ENCODE measurements around the gene DYNC2H1.

DYNC2H1 gene

DNA sequence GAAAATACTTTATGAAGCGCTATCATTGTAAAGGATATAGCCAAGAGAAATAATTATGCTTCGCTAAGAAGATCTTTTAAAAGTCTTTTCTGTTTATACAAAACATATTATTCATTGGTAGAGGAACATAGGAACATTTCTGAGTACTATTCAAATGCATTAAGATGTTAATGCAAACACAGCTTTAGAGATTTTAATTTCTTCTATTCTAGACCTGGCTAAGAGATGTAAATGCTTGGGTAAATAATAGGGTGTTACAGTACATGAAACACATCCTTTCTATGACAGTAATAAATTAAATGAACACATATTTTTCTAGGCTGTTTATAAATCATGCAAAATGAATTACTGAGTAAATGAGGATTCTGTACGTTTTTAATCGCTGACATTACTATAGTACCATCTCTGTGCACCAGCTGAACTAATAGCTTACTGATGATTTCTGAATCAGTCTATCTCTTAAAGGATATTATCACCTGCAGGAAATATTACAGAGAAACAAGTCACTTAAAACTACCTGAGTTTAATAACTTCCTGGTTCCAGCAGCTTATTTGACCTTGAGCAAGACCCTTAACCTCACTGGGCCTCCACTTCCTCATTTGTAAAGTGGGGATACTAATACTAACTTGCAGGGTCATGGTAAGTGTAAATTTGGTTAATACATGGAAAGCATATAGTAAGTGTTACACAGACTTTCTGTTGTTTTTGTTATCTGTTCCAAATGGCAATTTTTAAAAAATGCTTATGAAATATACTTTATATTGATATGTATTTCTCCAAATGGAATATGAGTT is 344.9 kb downstream of the DYNC2H1 start:
- DNase-seq (ENCODE audit: low read depth) = no peak

DNA sequence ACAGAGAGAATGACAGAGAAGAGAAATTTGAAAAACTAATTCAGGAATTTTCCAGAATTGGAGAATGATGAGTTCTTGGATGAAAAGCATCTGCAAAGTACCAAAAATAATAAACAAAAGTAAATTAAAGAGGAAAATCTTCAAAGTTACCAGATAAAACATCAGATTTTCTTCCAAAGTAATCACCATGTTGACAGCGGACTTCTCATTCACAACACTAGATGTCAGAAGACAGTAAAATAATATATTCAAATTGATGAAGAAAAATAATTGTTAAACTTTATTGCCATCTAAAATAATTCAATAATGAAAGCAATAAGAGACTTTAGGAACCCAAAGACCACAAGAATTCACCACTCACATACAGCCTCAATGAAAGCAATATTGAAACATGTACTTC is 355.2 kb downstream of the DYNC2H1 start:
- DNase-seq (ENCODE audit: low read depth) = no peak

DNA sequence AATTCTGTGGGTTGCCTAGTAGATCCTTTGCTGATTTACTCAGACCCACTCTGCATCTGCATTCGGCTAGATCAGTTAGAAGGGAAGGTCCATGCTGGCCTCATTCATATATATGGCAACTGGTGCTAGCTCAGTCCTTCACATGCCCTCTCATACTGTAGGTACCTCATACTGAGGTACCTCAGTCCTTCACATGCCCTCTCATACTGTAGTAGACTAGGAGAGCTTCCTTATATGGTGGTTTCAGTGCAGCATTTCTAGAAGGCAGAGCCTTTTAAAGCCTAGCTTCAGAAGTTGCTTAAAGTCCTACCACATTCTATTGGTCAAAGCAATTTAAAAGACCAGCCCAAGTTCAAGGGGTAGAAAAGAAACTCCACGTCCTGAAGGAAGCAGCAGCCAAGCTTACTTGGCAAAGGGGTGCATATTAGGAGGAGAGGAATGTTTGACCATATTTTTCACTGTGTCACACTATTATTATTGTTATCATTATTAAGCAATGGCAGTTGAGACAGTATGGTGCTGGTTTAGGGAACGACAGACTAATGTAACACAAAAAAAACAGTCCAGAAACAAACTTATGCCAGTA is 356.4 kb downstream of the DYNC2H1 start:
- DNase-seq (ENCODE audit: low read depth) = no peak

DNA sequence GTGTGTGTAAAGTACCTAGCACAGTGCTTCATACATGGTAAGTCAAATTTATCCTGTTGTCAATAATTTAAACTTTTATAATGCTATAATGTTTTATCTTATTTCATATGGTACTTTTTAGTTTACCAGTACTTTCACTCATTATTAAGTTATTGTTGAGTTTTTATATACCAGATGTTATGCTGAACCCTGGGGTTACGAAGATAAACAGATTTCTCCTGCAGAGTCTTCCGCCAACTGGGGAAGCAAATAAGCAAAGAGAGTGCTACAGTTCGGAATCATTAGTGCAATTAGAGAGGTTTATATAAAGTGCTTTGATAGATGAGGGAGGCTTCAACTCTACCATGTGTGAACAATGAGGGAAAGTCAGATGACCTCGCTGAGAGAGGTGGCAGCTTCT is 362.3 kb downstream of the DYNC2H1 start:
- DNase-seq (ENCODE audit: low read depth) = no peak

DNA sequence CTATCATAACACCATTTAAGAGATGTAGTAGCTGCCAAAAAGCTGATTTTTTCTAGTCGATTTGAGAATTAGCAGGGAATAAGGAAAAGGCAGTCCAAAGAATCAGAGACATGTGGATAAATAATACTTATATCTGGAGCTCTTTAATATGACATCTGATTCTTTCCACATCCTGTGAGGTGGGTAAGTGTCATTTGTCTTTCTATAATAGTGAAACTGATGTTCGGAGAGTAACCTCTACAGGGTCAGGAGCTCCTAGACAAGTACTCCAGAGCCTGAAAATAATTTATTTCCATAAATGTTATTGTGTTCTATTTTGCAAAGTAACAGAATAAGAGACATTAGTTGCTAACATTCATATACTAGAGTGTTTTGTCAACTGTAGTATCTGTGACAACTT is 367.6 kb downstream of the DYNC2H1 start:
- no peak for DNase-seq (ENCODE audit: low read depth)

DNA sequence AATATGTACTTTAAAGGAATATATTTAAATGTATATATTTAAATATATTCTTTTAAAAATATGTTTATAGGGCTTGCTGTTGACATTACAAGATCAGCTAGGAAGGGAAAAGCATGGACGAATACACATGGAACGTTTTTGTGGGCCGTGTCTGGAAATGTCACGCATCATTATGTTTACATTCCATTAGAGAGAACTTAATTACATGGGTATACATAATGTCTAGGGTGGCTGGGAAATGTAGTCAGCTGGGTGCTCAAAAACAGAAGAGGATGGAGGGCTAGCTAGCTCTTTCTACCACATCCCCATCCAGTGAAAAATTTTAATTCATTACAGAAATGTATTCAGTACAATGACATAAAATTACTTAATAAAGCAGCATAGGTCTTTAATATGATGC is 371.2 kb downstream of the DYNC2H1 start:
- no peak for DNase-seq (ENCODE audit: low read depth)

DNA sequence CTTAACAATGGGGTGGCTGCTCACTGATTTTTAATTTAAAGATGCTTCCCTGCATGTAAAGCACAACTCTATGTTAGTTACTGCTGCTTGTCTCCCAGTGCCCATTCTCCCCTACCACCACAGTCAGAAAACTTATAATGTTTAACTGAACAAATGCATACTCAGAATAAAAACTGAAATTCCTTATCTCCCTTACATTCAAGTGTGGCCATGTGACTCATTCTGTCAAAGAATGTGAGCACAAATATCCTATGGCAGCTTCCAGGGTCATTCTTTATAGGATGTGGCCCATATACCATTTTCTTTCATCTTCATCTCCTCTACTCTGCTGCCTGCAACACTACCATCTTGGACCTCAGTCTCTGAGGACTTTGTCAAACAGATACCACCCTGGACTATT is 374.8 kb downstream of the DYNC2H1 start:
- peak; percentile 14 for DNase-seq (ENCODE audit: low read depth)

DNA sequence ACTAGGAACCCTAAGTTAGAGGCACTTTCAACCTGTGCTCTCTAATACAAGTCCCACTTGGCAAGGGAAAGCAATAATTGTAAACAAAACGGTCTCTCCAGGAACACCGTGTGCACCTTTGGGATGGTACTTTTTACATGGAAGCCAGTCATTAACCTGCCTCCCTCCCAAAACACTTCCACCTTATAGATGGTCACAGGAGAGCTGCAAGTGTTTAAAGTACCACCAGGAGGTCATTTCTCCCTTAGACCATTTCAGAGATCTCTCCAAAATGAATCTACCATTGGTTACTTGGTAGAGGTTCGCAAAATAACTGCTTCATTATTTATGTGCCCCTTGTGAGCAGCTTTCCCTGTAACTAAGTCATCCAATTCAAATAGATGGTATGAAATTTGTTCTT is 375.3 kb downstream of the DYNC2H1 start:
- DNase-seq (ENCODE audit: low read depth) = no peak

DNA sequence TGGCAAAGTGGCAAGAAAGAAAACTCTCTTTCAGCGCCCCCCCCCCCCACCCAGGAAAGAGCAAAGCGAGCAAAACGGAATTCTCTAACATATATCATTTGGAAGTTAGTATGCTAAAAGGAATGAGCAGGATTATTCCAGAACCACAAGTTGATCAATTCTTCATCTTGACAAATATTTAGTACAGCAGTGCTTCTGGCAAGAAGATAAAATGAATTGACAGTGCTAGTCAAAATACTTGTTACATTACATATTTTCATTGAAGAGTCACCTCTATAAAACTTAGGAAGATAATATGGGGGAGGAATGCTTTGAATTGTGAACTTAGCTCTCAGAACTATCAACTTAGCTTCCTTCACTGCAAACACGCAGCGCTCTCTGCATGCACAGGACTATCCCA is 377.4 kb downstream of the DYNC2H1 start:
- peak; percentile 24 for DNase-seq (ENCODE audit: low read depth)

DNA sequence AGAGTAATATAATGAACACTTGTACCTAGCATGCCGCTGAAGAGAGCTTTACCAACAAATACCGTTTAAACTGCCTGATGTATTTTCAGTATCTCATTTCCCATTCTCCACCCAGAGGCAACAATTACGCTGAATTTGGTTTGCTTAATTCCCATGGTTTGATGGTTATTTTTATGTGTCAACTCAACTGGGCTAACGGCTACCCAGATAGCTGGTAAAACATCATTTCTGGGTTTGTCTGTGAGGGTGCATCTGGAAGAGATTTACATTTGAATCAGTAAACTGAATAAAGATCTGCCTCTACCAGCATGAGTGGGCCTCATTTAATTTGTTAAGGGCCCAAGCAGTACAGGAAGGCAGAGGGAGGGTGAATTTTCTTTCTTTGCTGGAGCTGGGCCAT is 377.9 kb downstream of the DYNC2H1 start:
- DNase-seq (ENCODE audit: low read depth) = no peak

DNA sequence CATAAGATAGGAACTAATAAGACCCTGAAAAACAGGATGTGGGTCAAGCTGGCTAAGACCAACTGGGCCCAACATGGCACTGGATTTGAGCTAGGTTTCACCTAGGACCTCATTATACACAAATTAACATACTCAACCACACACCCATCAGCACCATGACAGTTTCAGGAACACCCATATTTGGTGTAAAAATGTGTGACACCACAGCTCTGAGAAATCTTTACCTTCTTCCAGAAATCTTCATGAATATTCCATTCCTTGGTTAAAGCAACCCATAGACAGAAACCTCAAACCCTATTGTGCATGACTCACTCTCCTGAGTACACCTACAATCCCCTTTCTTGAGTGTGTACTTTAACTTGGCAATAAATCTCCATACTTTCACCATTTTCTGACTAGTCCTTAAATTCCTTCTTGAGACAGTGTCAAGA is 378.8 kb downstream of the DYNC2H1 start:
- peak; percentile 23 for DNase-seq (ENCODE audit: low read depth)

DNA sequence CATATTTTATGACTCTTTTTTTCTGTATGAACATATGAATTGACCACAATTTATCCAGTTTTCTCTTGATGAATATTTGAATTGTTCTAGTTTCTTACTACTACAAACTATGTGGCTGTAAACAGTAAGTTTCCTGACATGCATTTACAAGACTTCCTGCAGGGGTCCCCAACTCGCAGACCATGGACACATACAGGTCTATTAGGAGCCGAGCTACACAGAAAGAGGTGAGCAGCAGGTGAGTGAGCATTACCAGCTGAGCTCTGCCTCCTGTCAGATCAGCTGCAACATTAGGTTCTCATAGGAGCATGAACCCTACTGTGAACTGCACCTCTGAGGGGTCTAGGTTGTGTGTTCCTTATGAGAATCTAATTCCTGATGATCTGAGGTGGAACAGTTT is 379.4 kb downstream of the DYNC2H1 start:
- no peak for DNase-seq (ENCODE audit: low read depth)

DNA sequence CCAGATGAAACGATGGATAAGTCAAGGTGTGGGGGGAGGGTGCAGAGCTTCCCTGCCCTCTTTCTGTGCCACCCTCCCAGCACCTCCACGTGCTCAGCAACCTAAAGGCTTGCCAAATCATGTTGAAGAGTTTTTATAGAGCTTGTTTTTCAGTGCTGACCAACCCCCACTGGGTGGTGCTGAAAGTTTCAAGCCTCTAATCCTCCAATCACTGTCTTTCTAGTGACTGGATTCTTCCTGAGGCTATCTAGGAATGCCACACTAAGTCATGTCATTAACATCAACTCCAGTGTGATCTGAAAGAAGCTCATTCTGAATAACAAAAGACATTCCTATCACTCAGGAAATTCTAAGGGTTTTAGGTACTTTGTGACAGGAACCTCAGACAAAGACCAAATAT is 382.6 kb downstream of the DYNC2H1 start:
- DNase-seq (ENCODE audit: low read depth) = peak; percentile 13

DNA sequence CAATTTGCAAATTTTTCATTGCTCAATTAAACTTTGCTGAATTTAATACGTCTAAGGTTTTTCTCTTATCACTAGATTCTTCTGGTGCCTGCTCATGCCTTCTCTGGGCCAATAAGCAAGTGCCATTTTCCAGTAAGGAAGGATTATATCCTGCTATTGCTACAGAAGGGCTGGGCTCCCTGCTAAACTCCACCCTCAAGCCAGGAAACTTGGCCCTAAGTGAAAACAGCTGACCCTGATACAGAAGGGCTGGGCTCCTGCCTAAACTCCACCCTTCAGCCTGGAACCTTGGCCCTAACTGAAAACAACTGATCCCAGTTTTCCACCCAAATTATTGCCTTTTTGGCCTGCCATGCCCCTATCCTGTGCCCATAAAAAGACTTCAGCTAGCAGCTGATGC is 385.3 kb downstream of the DYNC2H1 start:
- DNase-seq (ENCODE audit: low read depth) = peak; percentile 10

DNA sequence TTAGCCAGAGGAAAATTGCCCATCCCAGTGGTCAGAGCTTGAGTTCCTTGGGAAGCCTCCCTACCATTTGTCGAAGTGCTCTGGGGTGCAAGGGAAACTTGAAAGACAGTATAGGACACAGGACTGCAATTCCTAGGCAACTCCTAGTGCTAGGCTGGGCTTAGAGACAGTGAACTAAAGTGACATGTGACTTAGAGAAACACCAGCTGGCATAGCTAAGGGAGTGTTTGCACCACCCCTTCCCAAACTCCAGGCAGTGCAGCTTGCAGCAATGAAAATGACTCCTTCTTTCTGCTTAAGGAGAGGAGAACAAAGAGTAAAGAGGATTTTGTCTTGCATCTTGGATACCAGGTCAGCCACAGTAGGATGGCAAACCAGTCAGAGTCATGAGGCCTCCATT is 388.0 kb downstream of the DYNC2H1 start:
- no peak for DNase-seq (ENCODE audit: low read depth)

DNA sequence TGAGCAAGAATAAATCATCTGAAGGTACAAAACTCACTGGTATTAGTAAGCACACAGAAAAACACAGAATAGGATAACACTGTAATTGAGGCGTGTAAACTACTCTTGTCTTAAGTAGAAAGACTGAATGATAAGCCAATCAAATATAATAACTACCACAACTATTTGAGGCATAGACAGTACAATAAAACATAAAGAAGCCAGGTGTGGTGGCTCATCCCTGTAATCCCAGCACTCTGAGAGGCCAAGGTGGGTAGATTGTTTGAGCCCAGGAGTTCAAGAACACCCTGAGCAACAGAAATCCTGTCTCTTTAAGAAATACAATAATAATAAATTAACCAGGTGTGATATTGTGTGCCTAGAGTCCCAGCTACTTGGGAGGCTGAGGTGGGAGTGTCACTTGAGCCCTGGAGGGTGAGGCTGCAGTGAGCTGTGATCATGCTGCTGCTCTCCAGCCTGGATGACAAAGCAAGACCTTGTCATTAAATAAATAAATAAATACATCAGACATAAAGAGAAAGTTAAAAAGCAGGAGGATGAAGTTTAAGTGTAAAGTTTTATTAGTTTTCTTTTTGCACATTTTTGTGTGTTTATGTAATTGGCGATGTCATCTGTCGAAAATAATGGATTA is 390.6 kb downstream of the DYNC2H1 start:
- no peak for DNase-seq (ENCODE audit: low read depth)

DNA sequence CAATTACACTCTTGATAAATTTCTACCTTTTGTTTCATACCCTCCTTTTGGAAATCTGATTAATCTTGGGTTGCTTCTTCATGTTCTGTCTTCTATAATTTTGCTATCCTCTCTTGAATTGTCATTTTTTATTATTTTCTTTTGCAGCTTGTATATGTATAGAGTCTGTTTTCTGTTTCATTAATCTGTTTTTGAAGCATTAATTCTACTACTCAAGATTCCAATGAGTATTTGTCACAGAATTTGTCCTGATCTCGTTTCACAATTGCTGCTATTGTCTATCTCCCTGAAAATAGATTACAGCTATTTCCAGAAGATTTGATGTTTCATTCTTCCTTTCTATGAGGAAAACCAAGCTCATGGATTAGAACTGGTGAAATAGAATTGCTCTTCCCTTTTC is 406.1 kb downstream of the DYNC2H1 start:
- no peak for DNase-seq (ENCODE audit: low read depth)

DNA sequence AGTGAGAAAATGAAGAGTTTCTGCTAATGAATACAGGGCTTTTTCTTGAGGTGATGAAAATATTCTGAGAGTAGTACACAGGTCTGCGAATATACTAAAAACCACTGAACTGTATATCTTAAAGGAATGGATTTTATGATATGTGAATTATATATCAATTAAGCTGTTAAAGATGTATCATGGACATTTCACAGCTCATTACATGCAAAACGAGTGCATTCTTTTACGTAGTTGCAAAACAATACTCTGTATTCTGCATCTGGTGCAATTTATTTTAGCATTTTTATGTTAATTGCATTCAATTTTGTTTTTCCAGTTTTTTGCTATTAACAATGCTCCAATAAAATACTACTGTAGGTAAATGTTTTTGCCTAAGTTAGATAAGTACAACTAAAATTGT is 411.6 kb downstream of the DYNC2H1 start:
- no peak for DNase-seq (ENCODE audit: low read depth)

DNA sequence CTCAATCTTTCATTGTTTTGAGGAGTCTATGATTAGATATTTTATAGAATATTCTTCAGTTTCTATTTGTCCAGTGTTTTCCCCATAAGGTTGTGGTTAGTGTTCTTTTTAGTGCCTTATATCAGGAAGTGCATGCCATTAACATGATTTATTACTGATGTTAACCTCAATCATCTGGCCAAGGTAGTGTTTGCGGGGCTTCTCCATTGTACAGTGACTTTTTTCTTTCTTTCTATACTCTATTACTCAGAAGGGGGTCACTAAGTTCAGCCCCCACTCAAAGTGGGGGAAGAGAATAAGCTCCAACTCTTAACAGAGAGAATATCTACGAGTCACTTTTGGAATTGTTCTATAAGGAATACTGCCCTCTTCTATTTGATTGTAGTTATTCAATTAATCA is 415.8 kb downstream of the DYNC2H1 start:
- DNase-seq (ENCODE audit: low read depth) = peak; percentile 87

DNA sequence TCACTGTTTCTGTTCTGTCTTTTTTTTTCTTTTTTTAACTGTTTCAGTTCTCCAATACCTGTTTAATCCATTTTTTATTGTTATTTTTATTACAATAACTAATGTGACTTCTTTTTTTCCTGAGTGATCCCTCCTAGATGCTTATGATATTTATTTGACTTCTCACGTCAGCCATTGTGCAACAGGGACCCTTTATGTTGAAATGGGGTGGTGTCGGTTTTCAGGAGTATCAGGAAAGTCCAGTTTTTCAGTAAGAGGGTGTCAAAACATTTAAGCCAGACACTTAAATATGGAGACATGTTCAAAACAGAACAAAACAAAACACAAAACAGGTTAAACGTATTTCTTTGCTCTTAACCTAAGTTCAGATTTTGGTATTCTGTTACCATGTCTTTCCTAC is 418.8 kb downstream of the DYNC2H1 start:
- DNase-seq (ENCODE audit: low read depth) = peak; percentile 67

DNA sequence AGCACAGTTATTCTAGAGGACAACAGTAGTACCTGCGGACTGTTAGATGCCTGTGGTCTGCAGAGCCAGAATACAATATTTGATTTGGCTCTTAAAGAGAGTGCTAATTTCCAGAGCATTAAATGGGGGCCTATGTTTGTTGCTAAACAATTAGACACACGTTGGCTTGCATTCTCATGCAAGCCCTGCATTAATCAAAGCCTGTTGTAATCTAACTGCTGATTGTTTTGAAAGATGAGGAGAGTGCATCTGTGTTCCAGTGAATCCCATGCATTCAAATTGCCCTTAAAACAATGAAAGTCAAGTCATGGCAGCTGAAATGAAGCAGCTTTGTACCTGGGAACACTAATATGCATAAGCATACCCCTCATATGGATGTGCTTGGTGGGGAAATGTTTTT is 419.4 kb downstream of the DYNC2H1 start:
- DNase-seq (ENCODE audit: low read depth) = no peak

DNA sequence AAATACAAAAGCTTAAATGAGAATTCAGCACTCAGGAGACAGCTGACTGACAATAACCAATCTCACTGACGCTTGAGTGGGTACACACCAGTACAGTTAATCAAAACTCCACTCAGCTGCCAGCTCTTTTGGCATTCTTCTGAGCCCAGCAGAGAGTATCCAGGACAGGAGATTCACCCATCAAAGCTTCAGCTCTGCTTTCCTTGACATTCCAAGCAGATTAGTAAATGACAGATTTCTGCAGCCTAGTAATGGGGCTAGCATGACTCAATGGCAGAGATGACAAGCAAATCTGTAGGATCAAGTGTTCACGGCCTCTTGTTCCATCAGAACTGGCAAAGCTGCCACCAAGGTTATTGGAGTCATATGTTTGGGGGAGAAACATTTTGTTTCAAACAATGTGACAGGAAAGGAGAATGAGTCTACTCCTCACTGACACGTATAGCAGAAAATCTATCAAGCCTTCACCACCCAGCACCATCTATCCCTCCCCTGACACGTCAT is 420.0 kb downstream of the DYNC2H1 start:
- DNase-seq (ENCODE audit: low read depth) = peak; percentile 79
